H1 (cell line): Measurements from ENCODE around the gene LBX2. TPM values are rescaled to one million over a fixed set of nuclear protein-coding genes. Genes with fewer than 3 reads are reported as not detected.

ENCODE experiments used
- CTCF ChIA-PET: fragments of 300-600 bp; sonication (Branson Sonifier 250); formaldehyde crosslinking; loops from one replicate; lab custom pipeline; 2021; ENCODE audit not compliant: partially characterized antibody; lab: Charles Lee
- POLR2A ChIA-PET: fragments of 300-600 bp; sonication (Branson Sonifier 250); formaldehyde crosslinking; loops from one replicate; lab custom pipeline; 2021; ENCODE audit warnings: inconsistent platforms; ENCODE audit not compliant: partially characterized antibody; lab: Charles Lee
- DNase-seq, 2 experiments: peaks; one replicate each; pipeline versions ENCODE4 v3.0.0 to v3.0.0-alpha.2; 2010 to 2022; ENCODE audit warnings: low spot score in 2 of 2, low read depth in 1 of 2, mixed read lengths in 1 of 2
- FAIRE-seq: peaks from 2 replicates; lab custom pipeline; 2011; peaks lifted over from hg19 to GRCh38; lab: Jason Lieb, UNC
- H2AFZ ChIP-seq: 2 replicates; pipeline ENCODE4 v1.8.1; 2012; ENCODE audit warnings: low read length, inconsistent platforms
- H2AK5ac ChIP-seq: 2 replicates; pipeline ENCODE4 v1.6.1; 2013; ENCODE audit warnings: low read depth, low read length
- H2BK120ac ChIP-seq: replicated peaks from 2 replicates; pipeline ENCODE3; 2013; ENCODE audit warnings: low read depth, low read length, inconsistent platforms
- H2BK12ac ChIP-seq: 2 replicates; pipeline ENCODE4 v1.6.1; 2013; ENCODE audit warnings: low read depth, low read length
- H2BK15ac ChIP-seq: 2 replicates; pipeline ENCODE4 v1.6.1; 2013; ENCODE audit warnings: low read length
- H2BK20ac ChIP-seq: 2 replicates; pipeline ENCODE4 v1.6.1; 2013; ENCODE audit warnings: low read length
- H2BK5ac ChIP-seq: 2 replicates; pipeline ENCODE4 v1.6.1; 2013; ENCODE audit warnings: low read depth, low read length
- H3K14ac ChIP-seq: 2 replicates; pipeline ENCODE4 v1.6.1; 2013; ENCODE audit warnings: inconsistent platforms; ENCODE audit not compliant: insufficient read length
- H3K18ac ChIP-seq: 2 replicates; pipeline ENCODE4 v1.6.1; 2013; ENCODE audit warnings: low read length; ENCODE audit errors: extremely low read depth
- H3K23ac ChIP-seq: 2 replicates; pipeline ENCODE4 v1.6.1; 2013; ENCODE audit warnings: inconsistent platforms; ENCODE audit not compliant: insufficient read length
- H3K23me2 ChIP-seq: 2 replicates; pipeline ENCODE4 v1.6.1; 2013; ENCODE audit warnings: low read depth, low read length
- H3K27ac ChIP-seq: 2 replicates; pipeline ENCODE4 v1.6.1; 2011; ENCODE audit warnings: low read depth, low read length, inconsistent platforms
- H3K27me3 ChIP-seq, 4 experiments: replicated peaks in 1 of 4; 1 replicate in 1 of 4; 2 replicates in 3 of 4; pipeline versions ENCODE4 v1.6.1 to v1.8.1; 2011 to 2013; ENCODE audit warnings: low read length in 3 of 4, mild to moderate bottlenecking in 3 of 4, inconsistent platforms in 2 of 4, mixed read lengths in 2 of 4, moderate library complexity in 1 of 4; ENCODE audit not compliant: control insufficient read depth in 3 of 4, insufficient read depth in 3 of 4; ENCODE audit errors: extremely low read depth in 1 of 4
- H3K36me3 ChIP-seq, 4 experiments: 2 replicates each; pipeline versions ENCODE4 v1.6.1 to v1.8.1; 2011 to 2013; ENCODE audit warnings: mild to moderate bottlenecking in 4 of 4, low read length in 3 of 4, moderate library complexity in 2 of 4, control low read depth in 1 of 4, inconsistent platforms in 1 of 4; ENCODE audit not compliant: insufficient read depth in 4 of 4, control insufficient read depth in 2 of 4
- H3K4ac ChIP-seq: replicated peaks from 2 replicates; pipeline ENCODE3; 2013; ENCODE audit warnings: low read length, low read depth, mixed read lengths, inconsistent platforms; ENCODE audit not compliant: insufficient read length
- H3K4me1 ChIP-seq, 4 experiments: replicated peaks in 1 of 4; 1 replicate in 1 of 4; 2 replicates in 3 of 4; pipeline versions ENCODE4 v1.6.1 to v1.8.1; 2011 to 2013; ENCODE audit warnings: low read length in 3 of 4, inconsistent platforms in 2 of 4, mixed read lengths in 1 of 4; ENCODE audit not compliant: insufficient read depth in 4 of 4, control insufficient read depth in 3 of 4
- H3K4me2 ChIP-seq, 2 experiments: 2 replicates each; pipeline versions ENCODE4 v1.6.1 to v1.8.1; 2011 to 2013; ENCODE audit warnings: low read depth in 2 of 2, low read length in 2 of 2, control low read depth in 1 of 2, inconsistent platforms in 1 of 2, mild to moderate bottlenecking in 1 of 2; ENCODE audit not compliant: insufficient read depth in 1 of 2
- H3K4me3 ChIP-seq, 4 experiments: fragments of 200-600, 300-600 bp in 1 of 4; sonication (generic), shearing (Covaris generic), sonication (Bioruptor Twin) in 1 of 4; 2 replicates each; pipeline versions ENCODE4 v1.5.1 to v1.8.1; 2011 to 2016; ENCODE audit warnings: low read length in 4 of 4, low read depth in 3 of 4, control low read depth in 2 of 4, inconsistent platforms in 2 of 4, mild to moderate bottlenecking in 2 of 4, mixed read lengths in 1 of 4, moderate library complexity in 1 of 4; ENCODE audit not compliant: insufficient read depth in 2 of 4; ENCODE audit errors: extremely low read depth in 1 of 4
- H3K56ac ChIP-seq: replicated peaks from 2 replicates; pipeline ENCODE3; 2013; ENCODE audit warnings: low read depth, mild to moderate bottlenecking, mixed read lengths, low read length, inconsistent platforms; ENCODE audit not compliant: insufficient read length
- H3K79me1 ChIP-seq: 2 replicates; pipeline ENCODE4 v1.6.1; 2013; ENCODE audit warnings: low read depth, low read length, control low read depth
- H3K79me2 ChIP-seq, 2 experiments: 2 replicates each; pipeline versions ENCODE4 v1.6.1 to v1.8.1; 2012 to 2013; ENCODE audit warnings: low read length in 2 of 2, mild to moderate bottlenecking in 2 of 2, inconsistent platforms in 1 of 2; ENCODE audit not compliant: insufficient read depth in 2 of 2, control insufficient read depth in 1 of 2
- H3K9ac ChIP-seq, 4 experiments: replicated peaks in 1 of 4; 1 replicate in 1 of 4; 2 replicates in 3 of 4; pipeline versions ENCODE4 v1.6.1 to v1.8.1; 2011 to 2013; ENCODE audit warnings: low read depth in 3 of 4, low read length in 3 of 4, control low read depth in 2 of 4, mild to moderate bottlenecking in 2 of 4, moderate library complexity in 2 of 4, inconsistent platforms in 1 of 4; ENCODE audit errors: extremely low read depth in 1 of 4
- H3K9me3 ChIP-seq, 2 experiments: 2 replicates each; pipeline versions ENCODE4 v1.6.1 to v1.8.1; 2012 to 2013; ENCODE audit warnings: mild to moderate bottlenecking in 2 of 2, moderate library complexity in 2 of 2, control low read depth in 1 of 2, inconsistent platforms in 1 of 2, low read depth in 1 of 2, low read length in 1 of 2, mixed read lengths in 1 of 2; ENCODE audit not compliant: insufficient read depth in 2 of 2
- H4K20me1 ChIP-seq, 2 experiments: replicated peaks in 1 of 2; 2 replicates each; pipeline versions ENCODE3 to v1.8.1; 2011 to 2013; ENCODE audit warnings: inconsistent platforms in 2 of 2, low read length in 2 of 2, mild to moderate bottlenecking in 1 of 2; ENCODE audit not compliant: insufficient read depth in 2 of 2, control insufficient read depth in 1 of 2
- H4K5ac ChIP-seq: 2 replicates; pipeline ENCODE4 v1.6.1; 2013; ENCODE audit warnings: low read length, low read depth, mixed read lengths, inconsistent platforms; ENCODE audit not compliant: insufficient read length
- H4K8ac ChIP-seq: 2 replicates; pipeline ENCODE4 v1.8.0; 2013; ENCODE audit warnings: mild to moderate bottlenecking, moderate library complexity, low read length, inconsistent platforms; ENCODE audit not compliant: insufficient read depth; ENCODE audit errors: extremely low read depth
- H4K91ac ChIP-seq: replicated peaks from 2 replicates; pipeline ENCODE3; 2013; ENCODE audit warnings: low read length, mixed read lengths, inconsistent platforms; ENCODE audit not compliant: insufficient read length
- BRCA1 ChIP-seq: IDR thresholded peaks from 2 replicates; pipeline ENCODE4 v1.6.1; 2012; ENCODE audit warnings: low read depth, low read length, improper control_type of control experiment
- CEBPB ChIP-seq: IDR thresholded peaks from 2 replicates; pipeline ENCODE4 v1.6.1; 2012; ENCODE audit warnings: low read depth, low read length
- HDAC2 ChIP-seq, 2 experiments: fragments of 300-600 bp in 1 of 2; sonication (generic) in 1 of 2; IDR thresholded peaks; 2 replicates each; pipeline ENCODE4 v1.6.1; 2011 to 2012; ENCODE audit warnings: low read depth in 2 of 2, low read length in 2 of 2, mild to moderate bottlenecking in 2 of 2, moderate library complexity in 2 of 2, borderline replicate concordance in 1 of 2, inconsistent platforms in 1 of 2
- SP4 ChIP-seq: IDR thresholded peaks from 2 replicates; pipeline ENCODE4 v1.6.1; 2012; ENCODE audit warnings: low read length, inconsistent platforms
- TAF7 ChIP-seq: optimal IDR thresholded peaks from 2 replicates; pipeline ENCODE3; 2011; ENCODE audit warnings: low read depth, mild to moderate bottlenecking, inconsistent platforms, low read length, moderate library complexity, borderline replicate concordance
- whole genome bisulfite sequencing, 2 experiments: shearing (Covaris generic) in 1 of 2; methylation state at CpG; one replicate each; pipeline versions ENCODE4 v1.1.6 to v1.1.7; 2013 to 2015; ENCODE audit warnings: low lambda C conversion rate in 2 of 2, mixed read lengths in 2 of 2, inconsistent platforms in 1 of 2, low coverage in 1 of 2, missing lambda C conversion rate in 1 of 2; ENCODE audit not compliant: insufficient replicate concordance in 2 of 2, insufficient coverage in 1 of 2, insufficient read length in 1 of 2; ENCODE audit errors: extremely low coverage in 1 of 2, missing lambda C conversion rate in 1 of 2; 5-methylcytosine and 5-hydroxymethylcytosine counted together
- polyA plus RNA-seq, 7 experiments: library from polyadenylated mRNA; depleted of rRNA in 3 of 7; stranded (reverse) in 5 of 7; unstranded in 2 of 7; fragments of >200 nt in 5 of 7; fragments of 200-250 nt in 2 of 7; gene quantifications; 1 replicate in 5 of 7; 2 replicates in 1 of 7; 4 replicates in 1 of 7; pipeline versions ENCODE4 v1.2.1 to v1.2.3, GENCODE V29; 2011 to 2013; ENCODE audit warnings: missing spikeins in 2 of 7, mixed read lengths in 2 of 7
- total RNA-seq: library from RNA; stranded (reverse); fragmentation: NEBNext Ultra II Directional; extraction: Animal tissue kit (Norgen Biotek cat#: 25700); gene quantifications from 2 replicates; pipeline ENCODE4 v1.2.1, GENCODE V29; 2021

LBX2 gene
- total and polyA plus RNA-seq, 2 of the 8 experiments (the other 6 are each of a cell fraction or from before 2014, with no cell fraction given): 0.27 TPM; not detected in 1

DNA sequence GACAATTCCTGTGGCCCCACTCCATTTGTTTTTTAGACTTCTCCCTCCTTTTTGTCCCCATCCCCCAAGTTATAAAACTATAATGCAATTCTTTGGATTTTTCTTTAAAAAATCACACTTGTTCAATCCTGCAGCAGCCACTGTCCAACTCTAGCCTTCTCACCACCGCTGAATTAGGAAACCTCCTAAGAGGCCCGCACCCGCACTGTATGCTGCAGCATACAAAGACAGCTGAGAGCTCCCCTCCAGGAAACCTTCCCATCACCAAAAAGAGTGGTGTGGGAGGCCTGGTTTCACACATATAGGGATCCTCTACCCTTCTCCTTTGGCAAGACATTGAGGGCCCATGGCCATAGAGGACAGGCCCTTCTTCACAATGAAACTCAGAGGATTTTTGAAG, 5.2 kb upstream of the LBX2 start:
- ChIA-PET POLR2A (interaction anchor here (1.1 to 9.4 kb wide), 14 partner anchors 9 to 83 kb away, joined by 3 to 73 read pairs (median 6); partner anchors contain the start of genes AUP1, CCDC142, DQX1 and HTRA2), CTCF (interaction anchor here (0.8 to 3.5 kb wide), 12 partner anchors 9 to 112 kb away, joined by 3 to 20 read pairs (median 4); partner anchors contain the start of genes CCDC142, DQX1, TLX2 and TTC31)
- Histone ChIP-seq H3K4me3 (peak overlapping the region in 1 of 4 experiments; percentile 65; a peak in 1 of 8 replicates), H3K18ac (no peak overlapping the region), H3K9me3 (no peaks in the 10 kb centered on the region), H3K4me1 (peaks cover 10 to 47% (median 35%) of the 10 kb centered on the region in 4 experiments), H3K23ac (no peak overlapping the region), H2BK5ac (no peak overlapping the region), H3K36me3 (peaks cover 0 to 9% (median 4%) of the 10 kb centered on the region in 4 experiments; a peak in 6 of 8 replicates), H2BK12ac (no peak overlapping the region), H4K20me1 (peaks cover 0 to 12% of the 10 kb centered on the region in 2 experiments), H3K27me3 (peaks cover 51 to 80% (median 76%) of the 10 kb centered on the region in 4 experiments), H4K5ac (no peak overlapping the region), H3K9ac (no peak overlapping the region), H2AFZ (no peak overlapping the region), H3K4me2 (peak overlapping the region in 1 of 2 experiments; percentile 78; a peak in 1 of 4 replicates), H3K79me1 (no peaks in the 10 kb centered on the region), H2BK120ac (no peak overlapping the region), H2BK15ac (no peak overlapping the region), H2AK5ac (no peak overlapping the region), H4K8ac (no peak overlapping the region), H2BK20ac (no peak overlapping the region), H3K27ac (no peak overlapping the region), H4K91ac (no peak overlapping the region), H3K4ac (no peak overlapping the region), H3K23me2 (peaks cover 26% of the 10 kb centered on the region), H3K79me2 (peaks cover 0 to 3% of the 10 kb centered on the region in 2 experiments; a peak in 1 of 4 replicates), H3K56ac (no peak overlapping the region), H3K14ac (no peak overlapping the region)
- 79% methylated on average over 3 of the region's 3 CpGs; no CpG with 5 or more reads in 1 of the 2 experiments for WGBS, 2 experiments
- TF ChIP-seq SP4: no peak
- TF ChIP-seq BRCA1: no peak
- no peak for TF ChIP-seq CEBPB
- TF ChIP-seq TAF7: peak; percentile 28
- TF ChIP-seq HDAC2 (IDR thresholded peaks at IDR 0.05; ENCODE audit: borderline replicate concordance in 1 of 2, low read depth in 2 of 2, low read length in 2 of 2): no peak
- DNase-seq (no peak), FAIRE-seq (no peak)
